NCI-H2029 treated with DMSO at 0.1 percent for 48 hours (cell line): ENCODE measurements around the gene DOK4.

ENCODE experiments used
- DNase-seq: peaks from one replicate; lab custom pipeline; 2025; lab: John Stamatoyannopoulos, UW

Gene DOK4

DNA sequence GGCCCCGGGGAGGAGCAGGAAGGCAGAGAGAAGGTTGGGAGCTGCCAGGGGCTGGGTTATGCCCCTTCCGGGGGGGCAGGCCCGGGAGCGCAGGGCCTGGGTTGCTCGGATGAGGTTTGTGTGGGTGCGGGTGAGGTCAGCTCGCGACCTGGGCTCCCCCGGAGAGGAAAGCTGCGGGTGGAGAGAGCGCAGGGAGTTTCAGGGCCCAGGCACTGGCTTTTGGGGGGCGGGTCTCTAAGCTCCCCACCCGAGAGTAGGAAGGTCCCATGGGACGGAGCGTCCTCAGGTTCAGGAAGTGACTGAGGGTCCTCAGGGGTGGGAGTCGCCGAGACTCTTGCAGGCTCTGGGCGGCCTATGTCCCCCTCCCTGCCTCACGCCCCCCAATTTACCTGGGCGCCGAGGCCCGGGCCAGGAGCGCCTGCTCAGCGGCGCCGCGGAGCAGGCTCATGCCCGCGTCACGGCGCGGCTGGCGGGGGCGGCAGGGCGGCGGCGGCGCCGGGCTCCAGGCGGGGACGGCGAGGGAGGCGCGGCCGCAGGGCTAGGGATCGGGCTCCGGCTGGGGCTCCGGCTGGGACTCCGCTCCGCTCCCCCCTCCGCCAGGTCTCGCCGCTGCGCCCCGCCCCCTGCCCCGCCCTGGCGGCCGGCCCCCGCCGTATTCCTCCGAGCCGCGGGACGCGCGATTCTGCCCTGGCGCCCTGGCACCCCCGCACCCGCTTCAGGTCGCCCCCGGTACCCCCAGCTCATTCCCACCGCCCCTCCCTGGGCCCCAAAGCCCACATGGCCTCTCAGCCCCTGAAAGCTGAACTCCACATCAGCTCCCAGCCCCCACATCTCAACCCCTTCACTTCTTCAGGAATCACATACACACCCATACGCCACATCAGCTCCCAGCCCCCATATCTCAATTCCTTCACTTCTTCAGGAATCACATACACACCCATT, at the start of gene DOK4:
TSS of gene DOK4 (minus strand) at position 578 of the 942 bp plus-strand sequence. CDS start 6,986 bp downstream, outside the sequence.
- DNase-seq: no peak

DNA sequence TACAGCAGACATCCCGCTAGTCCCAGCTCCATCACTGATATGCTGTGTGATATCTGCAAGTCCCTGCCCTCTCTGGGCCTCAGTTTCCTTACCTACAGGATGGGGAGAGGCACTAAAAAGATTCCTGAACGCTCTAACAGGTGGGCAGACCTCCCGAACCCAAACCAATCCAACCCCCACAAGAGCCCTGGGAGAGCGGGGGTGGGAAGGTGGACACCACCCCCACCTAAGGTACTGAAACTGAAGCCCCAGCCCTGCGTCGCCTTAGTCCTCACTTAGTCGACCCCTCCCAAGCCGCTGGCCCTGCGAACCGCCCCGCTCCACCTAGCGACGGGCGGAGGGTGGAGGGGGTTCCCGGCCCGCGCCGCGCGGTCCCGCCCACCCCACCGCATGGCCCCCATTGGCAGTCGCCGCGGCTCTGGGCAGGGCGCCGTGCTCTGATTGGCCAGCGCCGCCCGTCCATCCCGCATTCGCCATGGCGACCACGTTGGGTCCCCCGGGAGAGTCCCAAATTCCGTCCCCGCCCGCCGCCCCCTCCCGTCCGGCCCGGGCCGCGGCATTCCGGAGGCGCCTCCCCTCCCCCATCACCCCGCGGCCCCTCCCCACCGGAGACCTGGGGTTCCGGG, 49.5 kb upstream of the DOK4 start:
- no peak for DNase-seq

DNA sequence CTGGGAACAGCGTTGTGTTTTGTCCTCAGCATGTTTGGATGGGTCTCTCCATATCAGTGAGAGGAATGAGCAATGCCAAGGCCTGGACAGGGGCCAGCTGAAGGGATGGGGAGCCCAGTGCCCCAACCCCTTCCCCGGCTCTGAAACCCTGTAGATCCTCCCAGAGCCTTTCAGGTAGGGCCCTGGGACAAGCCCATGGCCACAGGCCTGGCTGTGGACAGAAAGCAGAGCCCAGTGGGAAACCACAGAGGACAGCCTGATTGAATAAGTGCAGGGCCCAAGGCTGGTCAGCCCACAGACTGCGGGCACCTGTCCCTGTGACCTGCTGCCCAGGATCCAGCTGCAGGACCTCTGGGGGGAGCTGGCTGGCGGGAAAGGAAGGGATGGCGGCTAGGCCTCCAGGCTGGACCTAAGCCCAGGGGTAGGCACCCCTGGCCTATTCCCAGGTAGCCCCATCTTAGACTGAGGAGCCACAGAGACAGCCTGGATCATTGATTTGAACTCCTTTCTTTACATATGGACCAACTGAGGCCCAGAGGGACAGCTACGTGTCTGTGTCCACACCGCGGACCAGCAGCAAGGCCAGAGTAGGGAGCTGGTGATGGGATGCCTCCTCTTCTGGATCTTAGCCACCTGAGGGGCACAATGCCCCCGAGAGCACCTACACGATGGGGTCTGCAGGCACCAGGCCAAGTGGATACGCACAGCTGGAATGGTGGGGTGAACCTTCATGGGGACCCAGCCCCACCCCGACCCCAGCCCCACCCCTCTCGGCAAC, 48.8 kb upstream of the DOK4 start:
- no peak for DNase-seq

DNA sequence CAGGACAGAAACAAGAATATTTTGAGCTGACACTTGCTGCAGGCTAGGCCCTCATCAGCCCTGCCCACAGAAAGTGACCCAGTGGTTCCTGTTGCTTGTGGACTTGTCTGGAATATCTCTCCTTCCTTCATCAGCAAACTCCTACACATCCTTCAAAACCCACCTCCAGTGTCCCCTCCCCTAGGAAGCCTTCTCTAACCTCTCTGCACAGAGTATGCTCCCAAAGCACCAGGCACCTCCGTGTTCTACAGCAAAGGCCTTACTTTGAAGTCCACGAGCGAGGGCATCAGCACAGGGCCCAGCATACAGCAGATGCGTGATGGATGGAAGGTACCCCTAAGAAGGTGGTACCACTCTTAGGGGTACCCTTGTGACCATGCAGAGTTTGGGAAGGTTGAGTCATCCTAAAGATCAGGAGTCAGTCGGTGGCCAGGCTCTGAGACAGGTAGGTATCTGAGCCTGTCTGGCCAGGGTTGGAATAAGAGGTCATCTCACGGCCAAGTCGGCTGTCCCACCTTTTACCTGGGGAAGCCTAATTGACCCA, 48.1 kb upstream of the DOK4 start:
- no peak for DNase-seq

DNA sequence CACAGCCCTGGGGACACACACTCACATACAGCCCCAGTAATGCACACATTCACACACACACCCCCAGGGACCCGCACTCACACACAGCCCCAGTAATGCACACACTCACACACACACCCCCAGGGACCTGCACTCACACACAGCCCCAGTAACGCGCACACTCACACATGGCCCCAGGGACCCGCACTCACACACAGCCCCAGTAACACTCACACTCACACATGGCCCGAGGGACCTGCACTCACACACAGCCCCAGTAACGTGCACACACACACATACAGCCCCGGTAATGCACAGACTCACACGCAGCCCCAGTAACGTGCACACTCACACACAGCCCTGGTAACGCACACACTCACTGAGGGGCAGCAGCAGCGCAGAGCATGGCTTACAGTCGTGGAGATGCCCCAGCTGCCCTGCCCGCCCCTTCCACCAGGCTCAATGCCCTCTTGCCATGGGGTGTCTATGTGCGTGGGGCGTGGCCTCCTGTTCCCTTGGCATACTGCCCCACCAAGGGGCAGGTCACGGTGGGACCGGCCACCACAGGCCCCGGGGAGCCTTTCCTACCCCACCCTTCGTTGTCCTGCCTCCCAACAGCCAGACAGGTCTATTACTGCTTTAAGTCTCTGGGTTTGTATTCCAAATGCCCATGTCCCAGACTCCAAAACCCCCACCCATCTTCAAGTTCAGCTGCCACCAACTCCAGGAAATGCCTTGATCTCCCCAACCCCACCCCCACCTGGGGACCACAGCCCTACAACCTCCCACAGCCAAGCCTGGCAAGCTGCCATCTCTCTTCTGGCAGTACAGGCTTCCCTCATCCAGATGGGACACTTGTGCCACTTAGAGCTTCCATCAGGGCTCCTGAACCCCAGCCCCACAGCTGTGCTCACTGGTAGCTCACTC, 47.4 kb upstream of the DOK4 start:
- no peak for DNase-seq

DNA sequence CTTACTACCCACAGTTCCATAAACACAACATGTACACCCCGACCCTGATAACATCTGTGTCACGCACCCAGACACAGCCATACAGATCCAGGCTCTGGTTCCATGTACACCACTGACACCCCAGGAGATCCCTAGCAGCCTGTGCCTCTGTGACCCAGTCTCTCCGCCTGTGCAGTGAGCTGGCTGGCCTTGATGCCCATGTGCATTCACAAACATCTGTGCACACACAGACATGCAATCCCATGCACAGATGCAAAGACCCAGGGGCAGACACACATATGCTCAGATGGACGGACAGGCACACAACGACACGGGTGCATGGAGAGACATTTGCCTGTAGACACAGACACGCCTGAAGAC, 46.0 kb upstream of the DOK4 start:
- DNase-seq: no peak

DNA sequence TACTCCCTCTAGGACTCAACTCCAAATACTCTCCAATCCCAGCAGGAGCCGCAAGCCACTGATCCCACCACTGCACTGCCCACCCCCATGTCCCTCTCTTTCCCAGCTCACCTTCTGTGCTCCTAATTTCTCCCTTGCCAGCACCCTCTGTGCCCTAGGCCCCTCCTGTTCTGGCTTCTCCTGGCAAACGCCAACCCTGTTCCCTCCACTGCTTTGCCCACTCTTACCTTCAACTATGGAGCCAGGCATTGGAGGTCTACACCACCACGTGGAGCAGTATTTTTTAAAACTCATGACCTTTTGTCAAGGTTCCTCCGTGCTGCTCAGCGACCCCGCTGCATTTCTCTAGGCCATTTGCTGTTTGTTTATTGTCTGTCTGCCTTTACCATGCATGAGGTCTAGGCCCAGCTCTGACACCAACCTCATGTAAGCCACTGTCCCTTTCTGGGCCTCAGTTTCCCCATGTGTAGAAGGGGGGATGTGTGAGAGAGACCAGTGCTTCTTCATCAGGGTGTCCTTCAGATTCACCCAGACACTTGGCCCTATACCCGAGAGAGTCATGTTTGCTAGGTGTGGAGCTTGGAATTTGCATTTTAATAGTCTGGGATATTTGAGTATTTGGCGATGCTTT, 45.5 kb upstream of the DOK4 start:
- no peak for DNase-seq

DNA sequence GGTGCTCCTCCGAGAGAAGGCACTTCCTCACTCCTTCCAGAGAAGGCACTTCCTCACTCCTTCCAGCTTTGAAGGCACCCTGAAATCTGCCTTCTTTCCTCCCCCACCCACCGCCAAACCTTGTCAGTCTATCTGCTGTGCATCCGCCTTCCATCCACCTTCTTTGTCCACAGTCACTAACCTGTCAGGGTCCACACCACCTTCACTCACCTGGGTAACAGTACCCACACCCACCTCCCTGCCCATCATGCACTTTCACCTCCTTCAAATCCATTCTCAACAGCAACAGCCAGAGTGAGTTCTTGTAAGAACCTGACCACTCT, 44.9 kb upstream of the DOK4 start:
- DNase-seq: no peak

DNA sequence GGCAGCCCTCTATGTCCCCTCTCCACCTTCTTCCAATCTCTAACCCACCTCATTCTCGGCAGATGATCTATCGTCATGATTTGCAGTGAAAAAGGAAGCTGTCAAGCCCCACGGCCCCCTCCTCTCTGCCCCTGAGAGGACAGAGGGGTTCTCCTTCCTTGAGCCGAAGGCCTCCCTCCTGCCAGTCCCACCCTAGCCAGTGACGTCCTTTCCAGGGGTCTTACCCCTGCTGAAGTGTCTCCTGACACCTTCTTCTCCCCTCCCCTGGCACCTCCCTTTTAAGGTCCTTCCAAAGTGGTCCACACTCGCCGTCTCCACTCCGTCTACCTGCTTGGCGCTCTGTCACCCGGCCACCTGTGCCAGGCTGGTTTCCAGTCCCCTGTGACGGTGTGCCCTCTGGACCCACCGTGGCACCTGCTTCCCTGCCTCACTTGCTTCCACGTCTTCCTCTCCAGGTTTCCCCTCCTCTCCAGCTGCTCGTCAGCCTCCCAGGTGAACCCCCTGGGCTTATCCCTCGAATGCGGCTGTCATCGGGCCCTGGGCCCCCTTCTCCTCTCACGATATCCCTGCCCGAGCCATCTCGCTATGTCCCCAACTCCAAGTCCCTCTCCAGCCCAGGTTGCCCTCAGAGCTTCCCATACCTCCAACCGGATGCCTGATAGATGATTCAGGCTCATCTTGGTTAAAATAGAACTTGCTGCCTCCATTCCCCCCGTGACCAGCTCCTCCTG, 44.4 kb upstream of the DOK4 start:
- no peak for DNase-seq

DNA sequence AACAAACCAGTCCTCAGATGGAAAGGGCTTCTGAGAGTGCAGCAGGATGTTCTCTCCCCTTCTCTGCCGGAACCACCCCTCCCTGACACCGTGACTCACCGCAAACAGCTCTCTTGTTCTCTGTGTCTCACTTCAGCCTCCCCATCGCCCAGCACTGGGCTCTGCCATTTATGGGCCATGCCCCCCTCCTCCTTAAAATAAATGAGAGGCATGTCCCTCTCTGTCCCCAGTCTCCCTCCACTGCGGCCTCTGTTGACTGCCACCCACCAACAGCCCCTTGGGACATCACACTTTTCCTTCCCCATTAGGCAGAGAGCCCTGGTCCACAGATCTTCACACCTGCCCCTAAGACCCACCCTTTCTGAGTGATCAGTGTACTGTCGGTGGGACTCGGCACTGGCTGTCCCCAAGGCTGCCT, 43.8 kb upstream of the DOK4 start:
- DNase-seq: no peak

DNA sequence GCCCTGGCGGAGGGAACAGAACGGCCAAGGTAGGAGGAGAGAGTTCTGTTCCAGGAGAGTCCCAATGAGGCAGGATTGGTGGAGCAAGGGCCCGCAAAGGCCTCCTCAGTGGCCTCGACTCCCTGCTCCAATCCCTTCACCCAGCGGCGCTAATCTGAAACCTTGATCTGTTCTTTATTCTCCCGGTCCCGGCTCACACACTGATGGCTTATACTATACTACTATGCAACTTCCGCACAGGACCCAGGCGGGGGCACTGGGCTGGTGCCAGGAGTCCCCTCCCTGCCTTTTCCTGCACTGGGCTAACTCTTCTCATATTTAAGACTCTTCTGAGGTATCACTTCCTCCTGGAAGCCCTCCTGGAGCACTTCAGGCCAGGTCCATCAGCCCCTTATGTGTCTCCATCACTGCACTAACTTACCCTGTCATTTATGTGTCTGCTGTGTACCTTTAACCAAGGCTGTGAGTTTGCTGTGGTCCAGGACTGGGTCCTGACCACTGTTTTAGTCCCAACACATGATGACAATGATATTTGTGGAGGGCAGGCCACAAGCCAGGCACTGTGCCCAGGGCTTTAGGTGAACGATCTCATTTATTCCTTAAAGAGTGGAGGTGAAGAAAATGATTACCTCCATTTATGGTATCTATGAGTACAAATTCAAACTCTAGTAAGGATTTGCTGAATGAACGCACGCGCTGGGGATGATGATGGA, 43.3 kb upstream of the DOK4 start:
- DNase-seq: no peak

DNA sequence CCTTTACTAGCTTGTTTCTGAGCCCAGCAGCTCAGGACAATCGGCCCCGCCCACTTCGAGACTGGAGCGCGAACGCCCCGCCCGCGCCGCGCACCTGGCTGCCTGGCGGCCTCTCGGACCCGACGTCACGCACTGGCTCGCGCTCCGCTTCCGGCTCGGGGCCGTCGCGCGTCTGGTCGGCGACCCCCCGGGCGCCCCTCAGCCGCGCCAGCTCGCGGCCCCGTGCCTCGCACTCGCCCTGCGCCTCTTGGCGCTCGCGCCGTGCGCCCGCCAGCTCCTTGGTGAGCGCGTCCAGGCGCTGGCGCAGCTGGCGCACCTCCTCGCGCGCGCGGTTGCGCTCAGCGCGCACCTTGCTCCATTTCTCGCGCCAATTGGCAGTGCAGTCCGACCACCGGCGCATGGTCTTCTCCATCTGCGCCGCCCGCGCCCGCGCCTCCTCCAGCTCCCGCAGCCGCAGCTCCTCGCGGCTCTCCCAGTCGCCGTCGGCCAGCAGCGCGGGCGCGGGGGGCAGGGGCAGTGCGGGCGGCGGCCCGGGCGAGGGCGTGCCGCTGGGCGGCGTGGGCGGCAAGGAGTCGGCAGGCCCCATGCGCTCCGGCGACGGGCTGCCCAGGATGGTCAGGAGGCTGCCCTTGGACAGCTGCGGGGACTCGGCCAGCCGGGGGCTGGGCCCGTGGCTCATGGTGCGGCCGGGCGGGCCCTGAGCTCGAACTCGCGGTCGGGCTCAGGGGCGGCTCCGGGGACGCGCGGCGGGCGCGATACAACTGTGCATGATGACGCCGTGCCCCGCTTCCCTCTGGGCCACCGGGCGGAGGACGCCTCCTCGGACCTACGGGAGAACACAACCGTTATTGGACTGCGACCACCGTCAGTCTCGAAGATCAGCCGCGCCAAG, 42.5 kb upstream of the DOK4 start:
- no peak for DNase-seq

DNA sequence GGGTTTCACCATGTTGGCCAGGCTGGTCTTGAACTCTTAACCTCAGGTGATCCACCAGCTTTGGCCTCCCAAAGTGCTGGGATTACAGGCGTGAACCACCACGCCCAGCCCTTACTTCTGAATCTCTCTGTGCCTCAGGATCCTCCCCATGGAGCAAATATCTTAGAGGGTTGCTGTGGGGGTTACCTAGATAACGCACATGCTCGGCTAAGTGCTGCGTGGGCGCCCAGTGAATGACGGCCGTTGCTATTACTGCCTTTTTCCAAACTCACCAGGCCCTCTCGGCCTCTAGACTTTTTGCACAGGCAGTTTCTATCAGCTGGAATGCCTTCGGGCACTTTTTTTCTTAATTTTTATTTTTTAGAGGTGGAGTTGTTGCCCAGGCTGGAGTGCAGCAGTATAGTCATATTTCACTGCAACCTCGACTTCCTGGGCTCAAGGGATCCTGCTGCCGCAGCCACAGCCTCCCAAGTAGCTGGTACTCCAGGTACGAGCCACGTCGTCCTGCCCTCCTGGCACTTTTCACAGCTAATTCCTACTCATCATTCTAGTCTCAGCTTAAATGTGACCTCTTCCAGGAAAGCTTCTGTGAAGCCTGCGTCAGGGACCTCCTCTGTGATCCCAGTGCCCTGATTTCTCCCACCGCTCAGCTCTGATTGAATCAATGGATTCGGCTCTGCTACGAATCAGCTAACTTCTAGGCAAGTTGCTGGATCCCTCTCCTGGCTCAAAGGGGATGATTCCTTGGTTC, 41.5 kb upstream of the DOK4 start:
- DNase-seq: no peak

DNA sequence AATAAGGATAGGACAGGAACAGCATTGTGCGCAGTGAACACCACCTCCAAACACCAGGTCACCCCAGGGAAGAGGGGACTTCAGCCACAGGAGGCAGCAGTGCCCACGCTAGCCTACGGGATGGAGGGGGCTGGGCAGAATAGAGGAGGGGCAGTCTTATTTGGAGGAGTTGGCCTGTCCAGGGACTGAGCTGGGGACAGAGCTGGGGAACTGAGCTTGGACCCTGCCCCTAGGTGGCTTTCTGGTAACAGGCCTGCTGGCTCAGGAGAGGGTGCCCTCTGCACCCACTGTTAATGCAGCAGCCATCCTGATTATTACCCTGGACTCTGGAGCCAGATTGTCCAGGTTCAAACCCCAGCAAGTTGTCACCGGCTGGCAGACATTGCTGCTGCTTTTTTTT, 40.7 kb upstream of the DOK4 start:
- DNase-seq: no peak

DNA sequence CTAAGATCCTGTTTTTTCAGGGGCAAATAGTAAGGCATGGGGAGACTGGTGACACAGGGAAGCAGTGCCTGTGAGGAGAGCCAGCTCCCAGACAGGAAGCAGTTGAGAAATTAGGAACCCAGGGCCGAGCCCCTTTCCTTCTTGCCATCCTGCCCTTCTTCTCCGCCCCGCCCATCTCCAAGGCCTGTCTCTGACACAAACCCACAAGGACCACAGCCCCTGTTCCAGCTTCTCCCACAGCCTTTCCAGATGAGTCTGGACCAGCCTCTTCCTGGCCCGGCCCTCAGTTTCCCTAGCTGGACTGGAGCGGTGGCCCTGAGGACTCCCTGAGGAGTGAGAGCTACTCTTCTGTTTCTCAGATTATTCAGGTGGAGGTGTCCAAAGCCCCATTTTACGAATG, 40.2 kb upstream of the DOK4 start:
- DNase-seq: no peak

DNA sequence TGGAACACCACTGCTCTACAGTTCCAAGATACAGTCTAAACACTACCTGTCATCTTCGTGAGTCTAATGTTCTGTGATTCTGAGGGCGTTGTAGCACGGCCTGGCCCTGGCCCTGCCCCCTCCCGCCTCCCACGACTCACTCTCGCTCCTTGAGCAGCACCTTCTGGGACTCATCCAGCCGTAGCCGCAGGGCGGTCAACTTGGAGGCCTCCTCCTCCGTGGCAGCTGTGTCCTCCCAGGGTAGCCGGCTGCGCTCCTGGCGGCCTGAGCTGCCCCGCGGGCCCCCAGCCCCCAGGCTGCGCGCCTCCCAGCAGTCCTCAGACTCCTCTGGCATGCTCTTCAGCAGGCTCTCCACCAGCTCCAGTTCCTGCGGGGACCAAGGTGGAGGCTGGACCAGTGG, 39.5 kb upstream of the DOK4 start:
- DNase-seq: no peak

DNA sequence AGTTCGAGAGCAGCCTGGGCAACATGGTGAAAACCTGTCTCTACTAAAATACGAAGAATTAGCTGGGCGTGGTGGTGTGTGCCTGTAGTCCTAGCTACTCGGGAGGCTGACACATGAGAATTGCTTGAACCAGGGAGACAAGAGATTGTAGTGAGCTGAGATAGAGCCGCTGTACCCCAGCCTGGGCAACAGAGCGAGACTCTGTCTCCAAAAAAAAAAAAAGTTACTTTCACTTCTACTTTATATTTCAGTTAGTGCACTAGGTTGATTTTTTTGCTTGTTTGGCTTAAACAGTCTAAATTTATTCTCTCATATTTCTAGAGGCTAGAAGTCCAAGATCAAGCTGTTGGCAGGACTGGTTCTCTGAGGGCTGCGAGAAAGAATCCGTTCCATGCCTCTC, 36.7 kb upstream of the DOK4 start:
- DNase-seq: no peak

DNA sequence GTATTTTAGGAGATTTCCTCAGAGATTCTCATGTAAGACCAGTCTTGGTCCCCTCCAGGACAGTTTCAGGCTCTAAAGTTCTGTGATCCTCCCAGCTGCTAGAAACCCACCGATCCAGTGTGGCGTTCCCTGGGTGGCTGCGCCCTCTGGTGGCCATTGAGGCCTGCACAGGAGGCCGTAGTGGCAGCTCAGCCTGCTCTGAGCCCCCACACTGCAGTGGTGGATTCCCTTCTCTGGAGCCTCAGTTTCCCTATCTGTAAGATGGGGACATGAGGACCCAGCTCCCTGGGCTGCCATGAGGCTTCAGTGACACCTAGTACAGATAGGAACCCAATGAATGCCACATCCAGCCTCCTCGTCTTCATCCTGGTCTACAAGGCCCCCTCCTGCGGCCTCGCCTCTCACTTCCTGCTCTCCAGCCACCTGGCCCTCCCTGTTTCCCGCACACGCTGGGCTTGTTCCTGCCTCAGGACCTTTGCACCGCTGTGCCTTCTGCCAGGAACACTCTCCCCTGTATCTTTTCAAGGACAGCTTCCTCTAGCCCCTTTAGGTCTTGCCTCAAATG, 33.6 kb upstream of the DOK4 start:
- no peak for DNase-seq
